ENCODE data around the gene RUFY3.
"Not testable (repeated sequence)": the region's sequence is repeated elsewhere in the genome, so short reads cannot be mapped to it uniquely, and the experiment has no call there.

Gene RUFY3

GRCh38 chr4:70765368-70765767 is 43.6 kb downstream of the RUFY3 start:
- H3K4me3 Mint-ChIP-seq, result no peak overlapping the region
- H3K36me3 Mint-ChIP-seq (ENCODE audit: low read depth), result peaks cover 37% of the 10 kb centered on the region
- no peaks in the 10 kb centered on the region for H3K27me3 Mint-ChIP-seq
- H3K27ac Mint-ChIP-seq, result no peak overlapping the region
- H3K9me3 Mint-ChIP-seq, result no peaks in the 10 kb centered on the region
- peaks cover 4% of the 10 kb centered on the region for H3K4me1 Mint-ChIP-seq (ENCODE audit: low read depth)
- no peak for DNase-seq

GRCh38 chr4:70768301-70768948 is 46.7 kb downstream of the RUFY3 start:
- no peak for DNase-seq
- peaks cover 44% of the 10 kb centered on the region for H3K36me3 Mint-ChIP-seq (ENCODE audit: low read depth)
- no peaks in the 10 kb centered on the region for H3K9me3 Mint-ChIP-seq
- peaks cover 4% of the 10 kb centered on the region for H3K4me1 Mint-ChIP-seq (ENCODE audit: low read depth)
- H3K4me3 Mint-ChIP-seq, result no peak overlapping the region
- H3K27me3 Mint-ChIP-seq, result no peaks in the 10 kb centered on the region
- no peak overlapping the region for H3K27ac Mint-ChIP-seq

GRCh38 chr4:70769396-70769795 is 47.6 kb downstream of the RUFY3 start:
- H3K27ac Mint-ChIP-seq; H3K4me3 Mint-ChIP-seq; H3K4me1 Mint-ChIP-seq (ENCODE audit: low read depth); DNase-seq; H3K27me3 Mint-ChIP-seq; H3K9me3 Mint-ChIP-seq: not testable (repeated sequence)
- H3K36me3 Mint-ChIP-seq (ENCODE audit: low read depth), result peaks cover 35% of the 10 kb centered on the region

DNA sequence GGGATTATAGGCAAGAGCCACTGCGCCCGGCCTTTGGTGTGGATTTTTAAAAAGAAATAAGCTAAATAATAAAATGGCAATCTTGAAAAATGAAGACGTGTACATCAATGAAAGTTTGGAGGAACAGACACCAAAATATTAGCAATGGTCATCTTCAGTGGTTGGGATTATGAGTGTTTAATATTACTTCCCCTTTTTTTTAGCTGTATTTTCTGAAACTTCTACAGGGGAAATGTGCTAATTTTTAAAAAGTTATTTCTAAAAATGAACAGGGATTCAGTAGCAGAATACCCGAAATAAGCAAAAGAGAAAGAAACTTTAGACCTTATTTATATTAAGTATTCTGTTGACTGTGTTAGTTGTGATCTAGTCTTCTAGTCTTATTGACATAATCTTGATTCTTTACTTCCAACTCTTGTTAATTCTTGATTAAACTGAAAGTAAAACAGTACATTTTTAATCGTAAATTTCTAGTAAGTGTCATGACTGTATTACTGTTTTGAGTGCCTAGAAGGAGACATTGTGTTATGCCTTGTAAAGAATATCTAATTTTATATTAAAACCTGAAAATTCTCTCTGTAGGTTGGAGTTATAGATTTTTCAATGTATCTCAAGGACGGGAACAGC is 51.3 kb downstream of the RUFY3 start:
- no peak for DNase-seq
- Mint-ChIP-seq H3K27me3 (no peaks in the 10 kb centered on the region), H3K27ac (no peak overlapping the region), H3K9me3 (no peaks in the 10 kb centered on the region), H3K4me1 (ENCODE audit: low read depth) (peaks cover 4% of the 10 kb centered on the region), H3K36me3 (ENCODE audit: low read depth) (peaks cover 23% of the 10 kb centered on the region), H3K4me3 (no peak overlapping the region)

DNA sequence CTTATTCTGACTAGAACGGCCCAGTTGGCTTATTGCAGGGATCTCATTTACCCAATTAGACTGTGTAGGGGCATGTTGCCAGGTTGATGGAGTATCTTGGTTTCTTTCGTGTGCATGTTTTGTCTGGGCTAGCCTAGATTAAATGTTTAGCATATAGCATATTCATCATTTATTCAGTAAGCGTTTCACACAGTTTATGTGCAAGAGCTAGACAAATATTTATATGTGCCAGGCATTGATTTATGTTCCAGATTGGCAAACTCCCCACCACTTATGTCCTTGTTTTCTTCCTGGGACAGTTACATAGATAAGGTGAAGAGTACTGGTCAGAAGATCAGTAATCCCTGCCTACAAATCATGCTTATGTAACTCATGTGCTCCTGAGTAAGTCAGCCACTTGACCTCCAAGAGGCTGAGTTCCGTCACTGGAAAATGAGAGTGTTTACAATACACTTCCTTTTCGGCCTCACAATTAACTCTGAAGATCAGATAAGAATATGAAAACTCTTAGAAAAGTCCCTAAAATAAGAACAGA is 57.2 kb downstream of the RUFY3 start:
- Mint-ChIP-seq H3K9me3 (no peaks in the 10 kb centered on the region), H3K4me1 (ENCODE audit: low read depth) (no peaks in the 10 kb centered on the region), H3K36me3 (ENCODE audit: low read depth) (peaks cover 13% of the 10 kb centered on the region), H3K4me3 (no peak overlapping the region), H3K27me3 (no peaks in the 10 kb centered on the region), H3K27ac (no peak overlapping the region)
- DNase-seq, result no peak

GRCh38 chr4:70783096-70783495 is 61.3 kb downstream of the RUFY3 start:
- no peak for DNase-seq
- H3K9me3 Mint-ChIP-seq, result no peaks in the 10 kb centered on the region
- no peaks in the 10 kb centered on the region for H3K27me3 Mint-ChIP-seq
- no peak overlapping the region for H3K27ac Mint-ChIP-seq
- H3K4me3 Mint-ChIP-seq, result no peak overlapping the region
- H3K4me1 Mint-ChIP-seq (ENCODE audit: low read depth), result no peaks in the 10 kb centered on the region
- peaks cover 18% of the 10 kb centered on the region for H3K36me3 Mint-ChIP-seq (ENCODE audit: low read depth)

DNA sequence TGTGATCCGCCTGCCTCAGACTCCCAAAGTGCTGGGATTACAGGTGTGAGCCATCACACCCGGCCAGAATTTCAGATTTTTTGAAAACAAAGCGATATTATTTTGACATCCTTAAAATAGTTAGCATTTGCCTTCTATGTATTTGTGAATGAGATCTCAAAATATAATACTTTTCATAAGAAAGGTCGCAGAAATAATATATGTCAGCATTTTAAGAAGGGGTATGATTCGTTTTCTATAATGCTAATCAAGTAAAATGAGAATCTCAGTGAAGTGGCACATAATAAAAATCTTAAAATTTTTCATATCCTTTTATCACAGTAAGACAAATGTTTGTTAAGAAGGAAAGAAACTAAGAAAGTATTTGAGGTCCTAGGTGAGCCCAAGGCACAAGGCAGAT is 65.7 kb downstream of the RUFY3 start:
- H3K36me3 Mint-ChIP-seq (ENCODE audit: low read depth), result peaks cover 20% of the 10 kb centered on the region
- no peaks in the 10 kb centered on the region for H3K4me1 Mint-ChIP-seq (ENCODE audit: low read depth)
- DNase-seq, result no peak
- H3K27ac Mint-ChIP-seq, result no peak overlapping the region
- no peak overlapping the region for H3K4me3 Mint-ChIP-seq
- H3K9me3 Mint-ChIP-seq, result no peaks in the 10 kb centered on the region
- no peaks in the 10 kb centered on the region for H3K27me3 Mint-ChIP-seq

GRCh38 chr4:70788733-70789132 is 67.0 kb downstream of the RUFY3 start:
- H3K27me3 Mint-ChIP-seq, result no peaks in the 10 kb centered on the region
- H3K27ac Mint-ChIP-seq, result no peak overlapping the region
- peaks cover 24% of the 10 kb centered on the region for H3K36me3 Mint-ChIP-seq (ENCODE audit: low read depth)
- H3K4me3 Mint-ChIP-seq, result no peak overlapping the region
- no peaks in the 10 kb centered on the region for H3K4me1 Mint-ChIP-seq (ENCODE audit: low read depth)
- DNase-seq, result no peak
- H3K9me3 Mint-ChIP-seq, result no peaks in the 10 kb centered on the region

GRCh38 chr4:70793626-70794025 is 71.9 kb downstream of the RUFY3 start:
- H3K27ac Mint-ChIP-seq, result no peak overlapping the region
- no peaks in the 10 kb centered on the region for H3K4me1 Mint-ChIP-seq (ENCODE audit: low read depth)
- no peak overlapping the region for H3K4me3 Mint-ChIP-seq
- no peaks in the 10 kb centered on the region for H3K9me3 Mint-ChIP-seq
- peaks cover 25% of the 10 kb centered on the region for H3K36me3 Mint-ChIP-seq (ENCODE audit: low read depth)
- H3K27me3 Mint-ChIP-seq, result no peaks in the 10 kb centered on the region
- no peak for DNase-seq

DNA sequence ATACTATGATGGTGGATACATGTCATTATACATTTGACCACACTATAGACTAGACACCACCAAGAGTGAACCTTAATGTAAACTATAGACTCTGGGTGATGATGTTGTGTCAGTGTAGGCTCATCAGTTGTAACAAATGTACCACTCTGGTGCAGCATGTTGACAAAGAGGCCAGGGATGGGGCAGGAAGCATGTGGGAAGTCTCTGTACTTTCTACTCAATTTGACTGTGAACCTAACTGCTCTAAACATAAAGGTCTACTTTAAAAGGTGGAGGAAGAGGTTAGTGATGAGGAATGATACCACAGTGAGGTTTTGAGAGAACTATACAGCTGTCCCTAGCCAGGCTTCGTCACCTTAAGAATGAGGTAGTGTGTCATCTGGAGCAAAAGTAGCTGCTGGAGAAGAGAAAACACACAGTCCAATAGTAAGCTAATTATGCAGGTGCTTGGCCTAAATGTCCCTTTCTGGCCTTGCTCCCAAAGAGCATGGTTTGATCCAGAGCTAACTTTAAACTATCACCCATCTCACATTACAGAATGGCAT is 79.6 kb downstream of the RUFY3 start:
- peaks cover 21% of the 10 kb centered on the region for H3K4me1 Mint-ChIP-seq (ENCODE audit: low read depth)
- H3K36me3 Mint-ChIP-seq (ENCODE audit: low read depth), result peaks cover 7% of the 10 kb centered on the region
- no peak overlapping the region for H3K4me3 Mint-ChIP-seq
- no peak for DNase-seq
- no peaks in the 10 kb centered on the region for H3K9me3 Mint-ChIP-seq
- peak overlapping the region; percentile 78 for H3K27ac Mint-ChIP-seq
- no peaks in the 10 kb centered on the region for H3K27me3 Mint-ChIP-seq

GRCh38 chr4:70802928-70803580 is 81.3 kb downstream of the RUFY3 start:
- Mint-ChIP-seq H3K4me1 (ENCODE audit: low read depth) (peaks cover 21% of the 10 kb centered on the region), H3K36me3 (ENCODE audit: low read depth) (peaks cover under 1% of the 10 kb centered on the region), H3K27ac (no peak overlapping the region), H3K9me3 (no peaks in the 10 kb centered on the region), H3K27me3 (no peaks in the 10 kb centered on the region), H3K4me3 (no peak overlapping the region)
- DNase-seq, result no peak

DNA sequence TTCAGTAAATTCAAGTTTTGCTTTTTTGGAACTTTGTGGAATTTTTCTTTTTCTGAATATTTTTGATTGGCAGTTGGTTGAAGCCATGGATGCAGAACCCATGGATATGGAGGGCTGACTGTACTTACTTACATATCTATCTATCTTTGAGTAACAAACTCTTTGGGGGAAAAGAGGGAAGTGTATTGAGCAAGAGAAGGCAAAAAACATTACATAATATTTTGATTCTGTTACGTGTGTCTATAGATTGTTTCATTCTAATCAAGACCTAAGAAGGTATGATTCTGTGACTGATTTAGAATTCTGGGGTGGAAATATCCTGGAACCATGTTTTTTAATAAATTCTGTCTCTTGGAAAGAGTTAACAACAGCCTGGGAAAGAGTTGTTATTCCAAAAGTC is 86.4 kb downstream of the RUFY3 start:
- peaks cover 3% of the 10 kb centered on the region for H3K9me3 Mint-ChIP-seq
- H3K27me3 Mint-ChIP-seq, result no peaks in the 10 kb centered on the region
- H3K4me1 Mint-ChIP-seq (ENCODE audit: low read depth), result no peaks in the 10 kb centered on the region
- H3K27ac Mint-ChIP-seq, result no peak overlapping the region
- peaks cover 2% of the 10 kb centered on the region for H3K36me3 Mint-ChIP-seq (ENCODE audit: low read depth)
- no peak overlapping the region for H3K4me3 Mint-ChIP-seq
- no peak for DNase-seq

DNA sequence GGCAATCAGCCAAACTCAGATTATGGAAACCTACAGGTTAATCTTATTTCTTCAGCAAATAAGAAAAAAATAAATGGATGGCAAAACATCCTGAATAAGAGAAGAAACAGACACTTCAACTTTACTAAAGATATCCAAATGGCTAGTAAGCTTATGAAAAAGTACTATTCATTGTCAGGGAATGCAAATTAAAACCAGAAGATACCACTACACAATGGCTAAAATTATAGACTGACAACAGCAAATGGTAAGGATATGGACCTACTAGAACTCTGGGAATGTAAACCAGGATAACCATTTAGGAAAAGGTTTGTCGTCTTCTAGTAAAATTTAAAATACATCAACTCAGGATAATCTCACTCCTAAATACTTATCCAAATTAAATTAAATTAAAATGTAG is 93.6 kb downstream of the RUFY3 start:
- peaks cover 3% of the 10 kb centered on the region for H3K9me3 Mint-ChIP-seq
- no peak for DNase-seq
- no peak overlapping the region for H3K27ac Mint-ChIP-seq
- peaks cover 49% of the 10 kb centered on the region for H3K36me3 Mint-ChIP-seq (ENCODE audit: low read depth)
- H3K27me3 Mint-ChIP-seq, result no peaks in the 10 kb centered on the region
- H3K4me3 Mint-ChIP-seq, result no peak overlapping the region
- H3K4me1 Mint-ChIP-seq (ENCODE audit: low read depth), result peaks cover 20% of the 10 kb centered on the region

DNA sequence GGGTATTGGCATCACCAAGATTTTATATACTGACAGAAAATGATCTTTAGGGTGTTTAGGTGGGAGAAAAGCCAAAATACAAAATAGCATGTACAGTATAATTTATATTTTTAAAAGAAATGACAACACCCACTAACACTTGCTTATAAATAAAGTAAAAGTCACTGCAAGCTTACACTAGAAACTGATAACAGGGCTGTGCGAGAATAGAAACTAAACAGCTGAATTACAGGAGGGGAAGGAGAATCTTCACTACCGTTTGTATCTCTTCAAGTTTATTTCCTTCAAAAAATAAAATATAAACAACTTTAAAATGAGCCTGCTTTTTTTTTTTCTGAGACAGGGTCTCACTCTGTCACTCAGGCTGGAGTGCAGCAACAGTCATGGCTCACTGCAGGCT is 95.1 kb downstream of the RUFY3 start:
- Mint-ChIP-seq H3K4me1 (ENCODE audit: low read depth) (peaks cover 20% of the 10 kb centered on the region), H3K36me3 (ENCODE audit: low read depth) (peaks cover 58% of the 10 kb centered on the region), H3K9me3 (peaks cover 3% of the 10 kb centered on the region), H3K27me3 (no peaks in the 10 kb centered on the region), H3K27ac (peak overlapping the region; percentile 30), H3K4me3 (no peak overlapping the region)
- DNase-seq, result no peak
